ENCODE data around the gene ANKRD28. TPM values are rescaled to one million over a fixed set of nuclear protein-coding genes. Genes with fewer than 3 reads are reported as not detected.

The ANKRD28 gene
- total and polyA plus RNA-seq, 3 experiments from 2014 or later, result 11.2 to 41.5 (median 40.2) TPM

DNA sequence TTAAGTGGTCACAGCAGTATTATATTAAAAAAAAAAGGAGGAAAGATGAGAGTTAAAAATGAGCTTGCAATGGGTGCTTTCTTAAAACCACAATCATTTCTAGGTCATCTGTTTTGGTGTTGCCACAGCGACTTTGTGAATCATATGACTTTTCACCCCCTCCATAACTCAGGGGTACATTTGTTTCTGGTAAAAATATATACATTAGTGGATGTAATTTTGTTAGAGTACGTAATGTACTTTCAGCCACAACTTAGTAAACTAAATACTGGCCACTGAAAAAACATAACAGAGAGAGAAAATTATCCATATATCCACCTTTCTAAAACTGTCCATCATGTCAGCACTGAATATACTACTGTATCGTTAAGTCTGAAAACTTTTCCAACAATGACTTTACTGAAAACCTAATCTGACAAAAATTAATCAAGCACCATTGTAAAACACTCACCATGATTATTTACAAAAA is 3.4 kb downstream of the ANKRD28 start:
- Mint-ChIP-seq H3K4me3 (peak overlapping the region; percentile 7 to 89 (median 69)), H3K36me3 (peaks cover 6 to 29% (median 12%) of the 10 kb centered on the region in 3 donors), H3K27me3 (no peaks in the 10 kb centered on the region), H3K9me3 (peaks cover 0 to 4% (median 0%) of the 10 kb centered on the region in 5 donors), H3K4me1 (peaks cover 70 to 93% (median 87%) of the 10 kb centered on the region in 3 donors), H3K27ac (peak overlapping the region; percentile 55 to 96 (median 90))
- Histone ChIP-seq H3K4me3 (ENCODE audit: low read length) (no peak overlapping the region), H3K27me3 (ENCODE audit: insufficient read depth, low read length, poor library complexity, severe bottlenecking) (no peaks in the 10 kb centered on the region), H3K9me3 (ENCODE audit: low read length) (no peaks in the 10 kb centered on the region), H3K4me1 (ENCODE audit: insufficient read depth, low read length) (peaks cover 25% of the 10 kb centered on the region), H3K27ac (ENCODE audit: low read depth, low read length) (peak overlapping the region; percentile 77), H3K36me3 (ENCODE audit: insufficient read depth, low read length) (no peaks in the 10 kb centered on the region)
- POLR2A ChIA-PET, result no interaction called here
- peak in 3 of 5 donors; percentile 18 to 57 (median 47) for DNase-seq
- CTCF ChIA-PET, result no interaction called here

DNA sequence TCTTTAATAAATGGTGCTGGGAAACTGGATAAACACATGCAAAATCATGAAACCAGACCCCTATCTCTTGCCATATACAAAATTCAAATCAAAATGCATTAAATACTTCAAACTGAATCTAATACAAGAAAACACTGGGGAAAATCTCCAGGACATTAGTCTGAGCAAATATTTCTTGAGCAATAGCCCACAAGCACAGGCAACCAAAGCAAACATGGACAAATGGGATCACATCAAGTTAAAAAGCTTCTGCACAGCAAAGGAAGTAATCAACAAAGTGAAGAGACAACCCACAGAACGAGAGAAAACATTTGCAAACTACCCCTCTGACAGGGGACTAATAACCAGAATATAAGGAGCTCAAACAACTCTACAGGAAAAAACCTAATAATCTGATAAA is 6.3 kb downstream of the ANKRD28 start:
- no peak overlapping the region for H3K27ac ChIP-seq (ENCODE audit: low read depth, low read length)
- H3K36me3 ChIP-seq (ENCODE audit: insufficient read depth, low read length), result no peaks in the 10 kb centered on the region
- H3K9me3 Mint-ChIP-seq, result peaks cover 0 to 4% (median 0%) of the 10 kb centered on the region in 5 donors
- no peak overlapping the region for H3K4me3 ChIP-seq (ENCODE audit: low read length)
- CTCF ChIA-PET, result no interaction called here
- POLR2A ChIA-PET, result no interaction called here
- peaks cover 54 to 76% (median 71%) of the 10 kb centered on the region in 3 donors for H3K4me1 Mint-ChIP-seq
- no peaks in the 10 kb centered on the region for H3K27me3 ChIP-seq (ENCODE audit: insufficient read depth, low read length, poor library complexity, severe bottlenecking)
- peaks cover 8% of the 10 kb centered on the region for H3K4me1 ChIP-seq (ENCODE audit: insufficient read depth, low read length)
- H3K4me3 Mint-ChIP-seq, result peak overlapping the region in 4 of 7 donors; percentile 5 to 61 (median 32)
- H3K27ac Mint-ChIP-seq, result peak overlapping the region; percentile 1 to 74 (median 62)
- DNase-seq, result no peak
- peaks cover 12 to 37% (median 12%) of the 10 kb centered on the region in 3 donors for H3K36me3 Mint-ChIP-seq
- H3K27me3 Mint-ChIP-seq, result no peaks in the 10 kb centered on the region
- no peaks in the 10 kb centered on the region for H3K9me3 ChIP-seq (ENCODE audit: low read length)

DNA sequence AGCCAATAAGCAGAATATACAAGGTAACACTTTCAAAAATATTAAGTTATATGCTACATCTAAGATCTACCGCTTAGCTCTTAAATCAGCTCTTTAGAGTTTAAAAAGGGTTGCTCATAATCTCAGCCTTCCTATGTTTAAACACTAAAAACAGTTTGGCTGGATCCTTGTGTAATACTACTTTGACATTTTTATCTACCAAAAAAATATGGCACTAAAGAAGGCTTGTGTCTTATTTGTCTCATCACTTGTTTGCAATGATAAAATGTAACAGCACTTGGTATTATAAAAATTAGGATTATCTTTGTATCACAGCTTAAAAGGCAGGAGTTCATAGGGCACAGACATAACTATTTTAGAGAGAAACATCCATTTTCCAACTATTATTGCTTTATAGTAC is 9.8 kb downstream of the ANKRD28 start:
- no peak for DNase-seq
- POLR2A ChIA-PET, result no interaction called here
- CTCF ChIA-PET, result interaction anchor here (1.1 to 1.4 kb wide), 2 partner anchors 9 to 10 kb away, joined by 4 read pairs; no protein-coding TSS in a partner anchor
- H3K27me3 ChIP-seq (ENCODE audit: insufficient read depth, low read length, poor library complexity, severe bottlenecking), result no peaks in the 10 kb centered on the region
- no peaks in the 10 kb centered on the region for H3K36me3 ChIP-seq (ENCODE audit: insufficient read depth, low read length)
- Mint-ChIP-seq H3K36me3 (peaks cover 12 to 44% (median 13%) of the 10 kb centered on the region in 3 donors), H3K9me3 (peaks cover 0 to 4% (median 0%) of the 10 kb centered on the region in 5 donors), H3K4me1 (peaks cover 44 to 72% (median 66%) of the 10 kb centered on the region in 3 donors), H3K27me3 (no peaks in the 10 kb centered on the region), H3K27ac (no peak overlapping the region), H3K4me3 (no peak overlapping the region)
- no peak overlapping the region for H3K4me3 ChIP-seq (ENCODE audit: low read length)
- H3K27ac ChIP-seq (ENCODE audit: low read depth, low read length), result no peak overlapping the region
- no peaks in the 10 kb centered on the region for H3K9me3 ChIP-seq (ENCODE audit: low read length)
- no peaks in the 10 kb centered on the region for H3K4me1 ChIP-seq (ENCODE audit: insufficient read depth, low read length)

GRCh38 chr3:15787526-15787925 is 10.3 kb downstream of the ANKRD28 start:
- Mint-ChIP-seq H3K4me3 (no peak overlapping the region), H3K4me1 (peaks cover 46 to 76% (median 68%) of the 10 kb centered on the region in 3 donors), H3K36me3 (peaks cover 12 to 44% (median 16%) of the 10 kb centered on the region in 3 donors), H3K9me3 (peaks cover 0 to 4% (median 0%) of the 10 kb centered on the region in 5 donors), H3K27me3 (no peaks in the 10 kb centered on the region), H3K27ac (peak overlapping the region in 1 of 8 donors; percentile 4)
- Histone ChIP-seq H3K36me3 (ENCODE audit: insufficient read depth, low read length) (no peaks in the 10 kb centered on the region), H3K27me3 (ENCODE audit: insufficient read depth, low read length, poor library complexity, severe bottlenecking) (no peaks in the 10 kb centered on the region), H3K4me3 (ENCODE audit: low read length) (no peak overlapping the region), H3K9me3 (ENCODE audit: low read length) (no peaks in the 10 kb centered on the region), H3K27ac (ENCODE audit: low read depth, low read length) (no peak overlapping the region), H3K4me1 (ENCODE audit: insufficient read depth, low read length) (no peaks in the 10 kb centered on the region)
- ChIA-PET POLR2A (no interaction called here), CTCF (interaction anchor here (0.6 to 1.4 kb wide), 3 partner anchors 9 to 73 kb away, joined by 3 to 4 read pairs (median 4); no protein-coding TSS in a partner anchor)
- DNase-seq, result no peak

GRCh38 chr3:15783361-15783969 is 14.3 kb downstream of the ANKRD28 start:
- H3K36me3 Mint-ChIP-seq, result peaks cover 0 to 38% (median 13%) of the 10 kb centered on the region in 3 donors
- Histone ChIP-seq H3K4me1 (ENCODE audit: insufficient read depth, low read length) (no peaks in the 10 kb centered on the region), H3K36me3 (ENCODE audit: insufficient read depth, low read length) (no peaks in the 10 kb centered on the region), H3K9me3 (ENCODE audit: low read length) (no peaks in the 10 kb centered on the region), H3K4me3 (ENCODE audit: low read length) (no peak overlapping the region), H3K27me3 (ENCODE audit: insufficient read depth, low read length, poor library complexity, severe bottlenecking) (no peaks in the 10 kb centered on the region), H3K27ac (ENCODE audit: low read depth, low read length) (no peak overlapping the region)
- H3K27me3 Mint-ChIP-seq, result no peaks in the 10 kb centered on the region
- H3K4me1 Mint-ChIP-seq, result peaks cover 22 to 67% (median 59%) of the 10 kb centered on the region in 3 donors
- ChIA-PET CTCF (no interaction called here), POLR2A (no interaction called here)
- no peak for DNase-seq
- no peak overlapping the region for H3K4me3 Mint-ChIP-seq
- peak overlapping the region in 2 of 8 donors; percentile 9 to 43 for H3K27ac Mint-ChIP-seq
- H3K9me3 Mint-ChIP-seq, result no peaks in the 10 kb centered on the region

GRCh38 chr3:15782429-15782828 is 15.3 kb downstream of the ANKRD28 start:
- CTCF ChIA-PET, result no interaction called here

DNA sequence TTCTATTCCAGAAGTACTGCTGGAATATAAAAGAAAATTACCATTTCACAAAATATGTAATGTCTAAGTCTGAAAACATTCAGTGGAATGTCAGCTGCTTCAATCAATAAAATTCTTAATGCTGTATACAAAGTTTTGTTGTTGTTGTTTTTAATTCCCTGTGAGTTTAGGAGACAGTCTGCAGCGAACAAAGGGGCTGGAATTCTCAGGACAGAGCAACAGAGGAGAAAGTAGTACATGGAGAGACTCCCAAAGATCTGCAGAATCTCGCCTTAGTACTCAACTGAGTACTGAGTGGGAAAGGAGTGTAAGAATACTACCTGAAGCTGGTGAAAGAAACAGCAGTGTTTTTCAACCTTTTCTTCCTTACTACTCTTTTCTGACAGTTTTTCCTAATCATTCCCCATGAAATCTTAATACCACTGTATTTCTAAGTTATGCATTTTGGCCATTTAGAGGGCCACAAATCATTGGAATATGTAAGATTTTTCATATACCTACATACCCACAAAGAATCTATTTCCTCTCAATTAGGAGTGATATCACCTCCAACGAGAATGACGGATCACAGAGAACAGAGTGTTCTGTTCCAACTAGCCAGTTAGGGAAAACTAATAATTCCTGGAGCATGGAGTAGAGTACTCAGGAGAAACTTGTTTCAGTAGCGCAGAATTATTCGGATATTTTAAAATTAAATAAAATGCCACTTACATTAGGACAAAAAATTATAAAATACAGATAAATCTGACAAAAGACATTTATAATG is 16.0 kb downstream of the ANKRD28 start:
- H3K27ac Mint-ChIP-seq, result no peak overlapping the region
- H3K4me1 Mint-ChIP-seq, result peaks cover 18 to 67% (median 64%) of the 10 kb centered on the region in 3 donors
- no peaks in the 10 kb centered on the region for H3K9me3 Mint-ChIP-seq
- no peaks in the 10 kb centered on the region for H3K27me3 ChIP-seq (ENCODE audit: insufficient read depth, low read length, poor library complexity, severe bottlenecking)
- H3K4me1 ChIP-seq (ENCODE audit: insufficient read depth, low read length), result no peaks in the 10 kb centered on the region
- CTCF ChIA-PET, result no interaction called here
- H3K27me3 Mint-ChIP-seq, result no peaks in the 10 kb centered on the region
- H3K9me3 ChIP-seq (ENCODE audit: low read length), result no peaks in the 10 kb centered on the region
- peaks cover 0 to 38% (median 6%) of the 10 kb centered on the region in 3 donors for H3K36me3 Mint-ChIP-seq
- no peak overlapping the region for H3K4me3 Mint-ChIP-seq
- DNase-seq, result no peak
- H3K36me3 ChIP-seq (ENCODE audit: insufficient read depth, low read length), result no peaks in the 10 kb centered on the region
- H3K4me3 ChIP-seq (ENCODE audit: low read length), result no peak overlapping the region
- POLR2A ChIA-PET, result no interaction called here
- no peak overlapping the region for H3K27ac ChIP-seq (ENCODE audit: low read depth, low read length)

More at GRCh38 chr3:15782429-15782828, 15.3 kb downstream of the ANKRD28 start:
- H3K36me3 ChIP-seq (ENCODE audit: insufficient read depth, low read length), result no peaks in the 10 kb centered on the region
- no peaks in the 10 kb centered on the region for H3K27me3 ChIP-seq (ENCODE audit: insufficient read depth, low read length, poor library complexity, severe bottlenecking)
- H3K4me1 ChIP-seq (ENCODE audit: insufficient read depth, low read length), result no peaks in the 10 kb centered on the region
- POLR2A ChIA-PET, result no interaction called here
- Mint-ChIP-seq H3K4me3 (no peak overlapping the region), H3K4me1 (peaks cover 20 to 71% (median 66%) of the 10 kb centered on the region in 3 donors), H3K27me3 (no peaks in the 10 kb centered on the region), H3K9me3 (no peaks in the 10 kb centered on the region), H3K27ac (no peak overlapping the region), H3K36me3 (peaks cover 0 to 40% (median 10%) of the 10 kb centered on the region in 3 donors)
- H3K27ac ChIP-seq (ENCODE audit: low read depth, low read length), result no peak overlapping the region
- no peak for DNase-seq
- H3K4me3 ChIP-seq (ENCODE audit: low read length), result no peak overlapping the region
- no peaks in the 10 kb centered on the region for H3K9me3 ChIP-seq (ENCODE audit: low read length)

GRCh38 chr3:15781131-15781530 is 16.6 kb downstream of the ANKRD28 start:
- CTCF ChIA-PET, result no interaction called here
- H3K27me3 Mint-ChIP-seq, result no peaks in the 10 kb centered on the region

More at GRCh38 chr3:15781131-15781530, 16.6 kb downstream of the ANKRD28 start:
- no peaks in the 10 kb centered on the region for H3K9me3 Mint-ChIP-seq
- H3K4me3 ChIP-seq (ENCODE audit: low read length), result no peak overlapping the region
- no peak overlapping the region for H3K4me3 Mint-ChIP-seq
- no peak overlapping the region for H3K27ac ChIP-seq (ENCODE audit: low read depth, low read length)
- no peaks in the 10 kb centered on the region for H3K36me3 ChIP-seq (ENCODE audit: insufficient read depth, low read length)
- no peaks in the 10 kb centered on the region for H3K4me1 ChIP-seq (ENCODE audit: insufficient read depth, low read length)
- H3K9me3 ChIP-seq (ENCODE audit: low read length), result no peaks in the 10 kb centered on the region
- POLR2A ChIA-PET, result no interaction called here
- H3K27ac Mint-ChIP-seq, result peak overlapping the region in 1 of 8 donors; percentile 2
- DNase-seq, result no peak
- H3K27me3 ChIP-seq (ENCODE audit: insufficient read depth, low read length, poor library complexity, severe bottlenecking), result no peaks in the 10 kb centered on the region
- peaks cover 0 to 39% (median 6%) of the 10 kb centered on the region in 3 donors for H3K36me3 Mint-ChIP-seq
- peaks cover 20 to 70% (median 67%) of the 10 kb centered on the region in 3 donors for H3K4me1 Mint-ChIP-seq
